Ascending aorta (tissue), 2 donors: ENCODE measurements around the gene PTPN13. TPM values are rescaled to one million over a fixed set of nuclear protein-coding genes. Genes with fewer than 3 reads are reported as not detected.
A peak's percentile ranks its signal among the peaks of the same experiment; 100 is the strongest.

ENCODE experiments used
- DNase-seq, 2 donors: peaks; one replicate each; pipeline ENCODE4 v3.0.0-alpha.2; 2019; ENCODE audit warnings: low spot score in 2 of 2
- H3K27ac ChIP-seq, 2 donors: fragments of 200-600 bp; sonication (generic); one replicate each; pipeline ENCODE4 v1.5.1; 2016 to 2017; ENCODE audit warnings: mild to moderate bottlenecking in 1 of 2
- H3K27me3 ChIP-seq: fragments of 200-600 bp; sonication (generic); one replicate; pipeline ENCODE4 v1.5.1; 2017
- H3K36me3 ChIP-seq, 2 donors: fragments of 200-600 bp; sonication (generic); one replicate each; pipeline ENCODE4 v1.5.1; 2016
- H3K4me1 ChIP-seq, 2 donors: fragments of 200-600 bp; sonication (generic); one replicate each; pipeline ENCODE4 v1.5.1; 2016 to 2017; ENCODE audit warnings: mild to moderate bottlenecking in 1 of 2
- H3K4me3 ChIP-seq, 2 donors: fragments of 200-600 bp; sonication (generic); one replicate each; pipeline ENCODE4 v1.5.1; 2016 to 2017; ENCODE audit warnings: mild to moderate bottlenecking in 1 of 2
- H3K9me3 ChIP-seq, 2 donors: fragments of 200-600 bp; sonication (generic); one replicate each; pipeline ENCODE4 v1.5.1; 2016
- CTCF ChIP-seq, 3 experiments: fragments of 200-600 bp in 2 of 3; fragments of 450-650 bp in 1 of 3; sonication (generic) in 2 of 3; IDR thresholded peaks; one replicate each; pipeline ENCODE4 v1.5.1; 2016 to 2019; ENCODE audit warnings: antibody characterized with exemption in 3 of 3, mild to moderate bottlenecking in 1 of 3, moderate library complexity in 1 of 3
- intact Hi-C: fragments of 100-400 bp; cut with DNase I; formaldehyde crosslinking; loops from one replicate; pipeline ENCODE4 v1.15.1; 2023
- total RNA-seq: library from RNA; depleted of rRNA; stranded (reverse); fragments of >200 nt; gene quantifications from one replicate; pipeline ENCODE4 v1.1.0, GENCODE V29; 2016

Gene PTPN13, protein sequence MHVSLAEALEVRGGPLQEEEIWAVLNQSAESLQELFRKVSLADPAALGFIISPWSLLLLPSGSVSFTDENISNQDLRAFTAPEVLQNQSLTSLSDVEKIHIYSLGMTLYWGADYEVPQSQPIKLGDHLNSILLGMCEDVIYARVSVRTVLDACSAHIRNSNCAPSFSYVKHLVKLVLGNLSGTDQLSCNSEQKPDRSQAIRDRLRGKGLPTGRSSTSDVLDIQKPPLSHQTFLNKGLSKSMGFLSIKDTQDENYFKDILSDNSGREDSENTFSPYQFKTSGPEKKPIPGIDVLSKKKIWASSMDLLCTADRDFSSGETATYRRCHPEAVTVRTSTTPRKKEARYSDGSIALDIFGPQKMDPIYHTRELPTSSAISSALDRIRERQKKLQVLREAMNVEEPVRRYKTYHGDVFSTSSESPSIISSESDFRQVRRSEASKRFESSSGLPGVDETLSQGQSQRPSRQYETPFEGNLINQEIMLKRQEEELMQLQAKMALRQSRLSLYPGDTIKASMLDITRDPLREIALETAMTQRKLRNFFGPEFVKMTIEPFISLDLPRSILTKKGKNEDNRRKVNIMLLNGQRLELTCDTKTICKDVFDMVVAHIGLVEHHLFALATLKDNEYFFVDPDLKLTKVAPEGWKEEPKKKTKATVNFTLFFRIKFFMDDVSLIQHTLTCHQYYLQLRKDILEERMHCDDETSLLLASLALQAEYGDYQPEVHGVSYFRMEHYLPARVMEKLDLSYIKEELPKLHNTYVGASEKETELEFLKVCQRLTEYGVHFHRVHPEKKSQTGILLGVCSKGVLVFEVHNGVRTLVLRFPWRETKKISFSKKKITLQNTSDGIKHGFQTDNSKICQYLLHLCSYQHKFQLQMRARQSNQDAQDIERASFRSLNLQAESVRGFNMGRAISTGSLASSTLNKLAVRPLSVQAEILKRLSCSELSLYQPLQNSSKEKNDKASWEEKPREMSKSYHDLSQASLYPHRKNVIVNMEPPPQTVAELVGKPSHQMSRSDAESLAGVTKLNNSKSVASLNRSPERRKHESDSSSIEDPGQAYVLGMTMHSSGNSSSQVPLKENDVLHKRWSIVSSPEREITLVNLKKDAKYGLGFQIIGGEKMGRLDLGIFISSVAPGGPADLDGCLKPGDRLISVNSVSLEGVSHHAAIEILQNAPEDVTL (N-terminal part only)
- 20.8 TPM for total RNA-seq

DNA sequence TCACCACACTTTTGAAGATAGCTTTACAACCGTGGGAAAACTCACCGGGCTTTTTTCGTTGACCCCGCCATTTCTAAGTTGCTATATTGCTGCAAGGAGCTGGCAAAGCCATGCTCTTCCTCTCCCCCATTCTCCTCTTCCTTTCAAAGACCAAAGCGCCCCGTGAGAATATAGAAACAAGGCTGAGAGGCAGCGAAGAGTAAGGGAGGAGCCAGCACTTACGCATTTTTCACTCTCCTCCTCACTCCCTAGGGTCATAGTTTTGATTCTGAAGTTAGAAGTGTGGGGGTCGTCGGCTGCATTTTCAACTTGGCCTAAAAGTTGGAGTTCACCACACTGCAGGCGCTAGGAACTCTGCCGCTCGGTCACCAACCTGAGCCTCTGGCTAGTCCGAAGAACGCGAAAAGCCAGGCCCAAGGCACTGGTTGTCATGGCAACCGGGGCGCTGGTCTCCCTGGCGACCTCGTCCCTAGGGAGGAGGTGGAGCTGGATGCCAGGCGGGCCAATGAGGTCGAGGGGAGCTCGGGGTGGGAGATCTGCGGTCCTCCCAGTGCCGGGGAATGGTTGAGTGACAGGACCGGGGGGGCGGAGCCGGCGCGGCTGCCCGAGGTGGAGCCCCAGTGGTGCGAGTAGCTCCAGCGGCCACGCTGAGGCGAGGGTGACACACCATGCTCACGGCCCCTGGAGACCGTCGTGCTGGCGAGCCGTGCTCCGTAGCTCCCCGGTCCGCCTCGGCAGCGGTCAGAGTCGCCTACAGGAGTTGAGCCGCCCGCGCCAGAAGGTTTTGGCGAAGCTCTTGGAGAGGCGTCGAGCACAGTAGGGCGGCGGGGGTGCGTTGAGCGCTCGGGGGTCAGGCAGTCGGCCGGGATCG lies at the start of gene PTPN13:
Gene PTPN13 (plus strand): TSS at position 628 of the 871 bp plus-strand sequence. CDS start 40,942 bp downstream, outside the sequence.
- Histone ChIP-seq H3K4me3 (peak within 1 kb of the TSS; percentile 59 to 82), H3K36me3 (no peaks in the 10 kb centered on the region), H3K27me3 (no peaks in the 10 kb centered on the region), H3K9me3 (no peaks in the 10 kb centered on the region), H3K4me1 (peaks cover 0 to 4% of the 10 kb centered on the region in 2 donors), H3K27ac (peak within 1 kb of the TSS; percentile 79 to 90)
- DNase-seq: peak; percentile 95 to 99
- no peak for TF ChIP-seq CTCF (IDR thresholded peaks at IDR 0.05)
- intact Hi-C loops: loop anchor here (5.0 to 10.0 kb wide), 3 partner anchors 298 to 1688 kb away; partner anchors contain the start of genes C4orf36 and PPM1K

DNA sequence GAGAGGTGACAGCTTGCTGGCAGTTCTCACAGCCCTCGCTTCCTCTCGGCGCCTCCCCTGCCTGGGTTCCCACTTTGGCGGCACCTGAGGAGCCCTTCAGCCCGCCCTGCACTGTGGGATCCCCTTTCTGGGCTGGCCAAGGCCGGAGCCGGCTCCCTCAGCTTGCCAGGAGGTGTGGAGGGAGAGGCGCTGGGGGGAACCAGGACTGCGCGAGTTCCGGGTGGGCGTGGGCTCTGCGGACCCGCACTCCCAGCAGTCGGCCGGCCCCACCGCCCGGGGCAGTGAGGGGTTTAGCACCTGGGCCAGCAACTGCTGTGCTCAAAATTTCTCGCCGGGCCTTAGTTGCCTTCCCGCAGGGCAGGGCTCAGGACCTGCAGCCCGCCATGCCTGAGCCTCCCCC lies 47.0 kb upstream of the PTPN13 start:
- no peaks in the 10 kb centered on the region for H3K9me3 ChIP-seq
- no peak for TF ChIP-seq CTCF (IDR thresholded peaks at IDR 0.05)
- no peaks in the 10 kb centered on the region for H3K27me3 ChIP-seq
- intact Hi-C loops: no loop called here
- H3K4me3 ChIP-seq: no peak overlapping the region
- DNase-seq: no peak
- H3K27ac ChIP-seq: no peak overlapping the region
- no peaks in the 10 kb centered on the region for H3K36me3 ChIP-seq
- no peaks in the 10 kb centered on the region for H3K4me1 ChIP-seq

DNA sequence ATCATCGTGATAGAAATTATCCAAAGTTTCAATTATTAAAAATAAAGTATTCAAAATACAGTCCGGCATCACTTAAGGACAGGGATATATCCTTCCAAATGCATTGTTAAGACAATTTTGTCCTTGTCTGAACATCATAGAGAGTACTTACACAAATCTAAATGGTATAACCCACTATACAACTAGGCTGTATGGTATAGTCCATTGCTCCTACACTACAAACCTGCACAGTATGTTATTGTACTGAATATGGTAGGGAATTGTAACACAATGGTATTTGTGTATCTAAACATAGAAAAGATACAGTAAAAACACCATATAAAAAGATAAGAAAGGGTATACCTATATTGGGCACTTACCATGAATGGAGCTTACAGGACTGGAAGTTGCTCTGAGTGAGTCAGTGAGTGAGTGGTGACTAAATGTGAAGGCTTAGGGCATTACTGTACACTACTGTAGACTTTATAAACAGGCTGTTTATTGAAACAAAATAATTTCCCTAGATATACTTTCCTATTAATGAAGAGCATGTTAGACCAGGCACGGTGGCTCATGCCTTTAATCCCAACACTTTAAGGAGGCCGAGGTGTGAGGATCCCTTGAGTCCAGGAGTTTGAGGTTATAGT lies 44.8 kb upstream of the PTPN13 start:
- no peak for TF ChIP-seq CTCF (IDR thresholded peaks at IDR 0.05)
- Histone ChIP-seq H3K27me3 (no peaks in the 10 kb centered on the region), H3K4me1 (no peaks in the 10 kb centered on the region), H3K36me3 (no peaks in the 10 kb centered on the region), H3K9me3 (no peaks in the 10 kb centered on the region), H3K4me3 (no peak overlapping the region), H3K27ac (no peak overlapping the region)
- no peak for DNase-seq
- intact Hi-C loops: no loop called here

DNA sequence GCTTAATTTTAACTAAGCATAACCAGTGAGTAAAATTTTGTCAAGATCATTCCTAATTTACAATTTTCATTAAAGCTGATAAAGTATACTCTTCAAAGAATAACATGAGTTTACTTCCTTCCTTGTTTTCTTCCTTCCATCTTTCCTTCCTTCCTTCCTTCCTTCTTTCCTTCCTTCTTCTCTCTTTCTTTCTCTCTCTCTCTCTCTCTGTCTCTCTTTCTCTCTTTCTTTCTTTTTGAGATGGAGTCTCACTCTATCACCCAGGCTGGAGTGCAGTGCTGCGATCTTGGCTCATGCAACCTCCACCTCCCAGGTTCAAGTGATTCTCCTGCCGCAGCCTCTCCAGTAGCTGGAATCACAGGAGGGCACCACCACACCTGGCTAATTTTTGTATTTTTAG lies 42.7 kb upstream of the PTPN13 start:
- no peak overlapping the region for H3K27ac ChIP-seq
- no peak for TF ChIP-seq CTCF (IDR thresholded peaks at IDR 0.05)
- no peak overlapping the region for H3K4me3 ChIP-seq
- no peak for DNase-seq
- H3K27me3 ChIP-seq: no peaks in the 10 kb centered on the region
- H3K9me3 ChIP-seq: no peaks in the 10 kb centered on the region
- H3K36me3 ChIP-seq: no peaks in the 10 kb centered on the region
- intact Hi-C loops: no loop called here
- no peaks in the 10 kb centered on the region for H3K4me1 ChIP-seq
